Sciatic nerve (tissue), 2 donors: Measurements from ENCODE around the gene RASA3. TPM values are rescaled to one million over a fixed set of nuclear protein-coding genes. Genes with fewer than 3 reads are reported as not detected.

Source experiments
- ATAC-seq: fragments of 200-7000 bp; cut with Tn5 transposase; one replicate; pipeline ENCODE4 v1.9.1; 2020; ENCODE audit warnings: mild to moderate bottlenecking, moderate library complexity
- DNase-seq: peaks from one replicate; pipeline ENCODE4 v3.0.0-alpha.2; 2020; ENCODE audit warnings: low spot score
- intact Hi-C: fragments of 100-400 bp; cut with DNase I; formaldehyde crosslinking; loops from one replicate; pipeline ENCODE4 v1.14.2; 2022
- total RNA-seq: library from RNA; stranded (reverse); fragmentation: NEBNext Ultra II Directional; extraction: Animal tissue kit (Norgen Biotek cat#: 25700); gene quantifications from one replicate; pipeline ENCODE4 v1.2.1, GENCODE V29; 2021
- donor health status: DM: no; HTN: no; CAD: no.
- donor health status: DM: no; HTN: no; CAD: no.

RASA3 gene
- total RNA-seq, 1 donor from 2014 or later, result 47.6 TPM

GRCh38 chr13:113963376-113963775 lies 169.0 kb downstream of the RASA3 start:
- DNase-seq (peak; percentile 43), ATAC-seq (no peak)
- intact Hi-C loops, result no loop called here

- ATAC-seq (no peak), DNase-seq (peak; percentile 42)
- intact Hi-C loops, result no loop called here
These were observed 169.4 kb downstream of the RASA3 start for GRCh38 chr13:113962975-113963374.

DNA sequence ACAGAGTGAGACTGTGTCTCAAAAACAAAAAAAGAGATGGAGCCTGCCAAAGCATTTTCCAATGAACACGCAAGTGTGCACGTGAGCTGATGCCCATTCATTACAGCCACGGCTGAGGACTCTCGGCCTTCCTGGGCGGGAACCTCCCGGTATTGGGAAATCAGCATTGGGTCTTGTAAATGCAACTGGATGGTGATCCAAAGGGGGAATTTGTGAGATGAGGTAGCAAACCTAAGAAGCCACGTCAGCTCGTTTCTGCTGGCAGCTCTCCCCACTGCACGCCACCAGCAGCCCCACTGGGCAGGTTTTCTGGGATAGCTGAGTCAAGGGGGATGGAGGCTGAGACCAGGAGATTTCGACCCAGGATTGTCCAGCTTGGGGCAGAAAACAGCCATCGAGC lies 170.0 kb downstream of the RASA3 start:
- intact Hi-C loops, result no loop called here
- ATAC-seq (no peak), DNase-seq (peak; percentile 41)

DNA sequence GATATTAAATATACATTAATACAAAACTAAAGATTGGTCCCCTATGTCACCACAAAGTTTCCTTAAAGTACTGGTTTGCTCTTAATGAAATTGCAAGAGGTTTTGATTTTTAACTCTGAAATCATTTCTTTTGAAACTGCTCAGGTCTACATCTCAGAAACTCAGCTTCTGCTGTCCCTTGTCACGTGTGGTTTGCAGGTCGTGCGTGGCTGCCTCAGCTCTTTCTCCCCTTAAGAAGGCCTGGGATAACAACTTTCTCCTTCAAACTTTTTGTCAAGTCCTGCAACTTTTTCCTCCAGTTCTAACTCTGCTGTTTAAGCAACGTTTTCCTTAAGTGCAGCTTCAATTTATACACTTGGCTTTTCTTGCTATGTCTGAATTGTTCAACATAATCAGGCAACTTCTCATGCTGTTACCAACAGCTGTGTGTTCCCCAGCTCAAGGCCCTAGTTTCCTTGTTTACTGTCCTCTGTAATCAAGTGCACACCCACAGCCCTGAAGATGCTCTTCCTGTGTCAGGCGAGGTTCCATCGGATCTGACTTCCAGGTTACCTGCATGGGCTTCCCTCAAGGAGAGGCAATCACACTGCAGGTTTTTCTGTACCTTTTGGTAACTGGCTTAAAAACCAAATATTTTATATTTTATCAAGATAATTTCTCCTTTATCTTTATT lies 172.0 kb downstream of the RASA3 start:
- intact Hi-C loops, result no loop called here
- ATAC-seq, result no peak
- DNase-seq, result no peak

GRCh38 chr13:113959198-113959597 lies 173.2 kb downstream of the RASA3 start:
- no peak for DNase-seq
- intact Hi-C loops, result no loop called here
- no peak for ATAC-seq

DNA sequence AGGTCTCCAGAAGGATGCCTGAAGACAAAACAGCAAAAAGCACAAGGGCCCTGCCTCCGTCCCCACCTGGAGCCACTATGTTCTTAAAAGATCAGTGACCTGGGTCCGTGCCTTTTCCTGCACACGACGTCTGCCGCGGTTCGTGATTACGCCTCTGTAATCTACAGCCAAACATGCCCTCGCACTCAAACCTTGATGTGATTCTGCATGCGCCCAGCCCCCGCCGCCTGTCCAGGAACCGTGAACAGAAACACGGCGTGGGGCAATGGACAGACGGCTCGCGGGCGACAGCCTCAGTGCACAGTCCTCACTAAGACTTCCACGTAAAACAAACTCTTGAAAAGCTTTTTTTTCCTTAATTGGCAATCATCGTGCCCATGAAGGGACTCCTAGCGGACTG lies 174.1 kb downstream of the RASA3 start:
- DNase-seq, result no peak
- no peak for ATAC-seq
- intact Hi-C loops, result no loop called here

DNA sequence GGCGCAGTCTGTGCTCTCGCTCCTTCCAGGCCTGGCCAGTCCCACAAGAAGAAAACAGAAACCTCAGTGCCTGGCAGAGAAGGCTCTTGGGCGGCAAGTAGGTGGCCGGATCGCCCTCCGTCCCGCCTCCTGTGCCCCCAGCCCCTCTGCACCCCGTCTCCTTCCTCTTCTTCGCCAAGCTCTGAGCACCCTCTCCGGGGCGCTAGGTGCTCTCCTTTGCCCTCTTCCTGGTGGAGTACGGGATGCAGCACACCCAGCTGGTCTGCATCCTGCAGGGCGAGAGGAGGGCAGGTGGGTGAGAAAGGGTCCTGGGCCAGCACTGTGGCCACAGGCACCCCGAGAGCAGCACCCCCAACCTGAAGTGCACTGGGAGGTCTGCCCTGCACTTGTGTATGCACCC lies 175.9 kb downstream of the RASA3 start:
- ATAC-seq (no peak), DNase-seq (no peak)
- intact Hi-C loops, result no loop called here

DNA sequence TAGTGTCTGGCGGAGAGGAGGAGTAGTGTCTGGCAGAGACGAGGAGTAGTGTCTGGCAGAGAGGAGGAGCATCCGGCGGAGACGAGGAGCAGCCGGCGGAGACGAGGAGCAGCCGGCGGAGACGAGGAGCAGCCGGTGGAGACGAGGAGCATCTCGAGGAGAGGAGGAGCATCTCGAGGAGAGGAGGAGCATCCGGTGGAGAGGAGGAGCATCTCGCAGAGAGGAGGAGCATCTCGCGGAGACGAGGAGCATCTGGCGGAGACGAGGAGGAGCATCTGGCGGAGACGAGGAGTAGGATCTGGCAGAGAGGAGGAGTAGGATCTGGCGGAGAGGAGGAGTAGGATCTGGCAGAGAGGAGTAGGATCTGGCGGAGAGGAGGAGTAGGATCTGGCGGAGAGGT lies 176.7 kb downstream of the RASA3 start:
- intact Hi-C loops, result no loop called here
- DNase-seq (no peak), ATAC-seq (no peak)

- intact Hi-C loops, result no loop called here
- no peak for ATAC-seq
- DNase-seq, result no peak
These were observed 177.2 kb downstream of the RASA3 start for GRCh38 chr13:113955235-113955634.

DNA sequence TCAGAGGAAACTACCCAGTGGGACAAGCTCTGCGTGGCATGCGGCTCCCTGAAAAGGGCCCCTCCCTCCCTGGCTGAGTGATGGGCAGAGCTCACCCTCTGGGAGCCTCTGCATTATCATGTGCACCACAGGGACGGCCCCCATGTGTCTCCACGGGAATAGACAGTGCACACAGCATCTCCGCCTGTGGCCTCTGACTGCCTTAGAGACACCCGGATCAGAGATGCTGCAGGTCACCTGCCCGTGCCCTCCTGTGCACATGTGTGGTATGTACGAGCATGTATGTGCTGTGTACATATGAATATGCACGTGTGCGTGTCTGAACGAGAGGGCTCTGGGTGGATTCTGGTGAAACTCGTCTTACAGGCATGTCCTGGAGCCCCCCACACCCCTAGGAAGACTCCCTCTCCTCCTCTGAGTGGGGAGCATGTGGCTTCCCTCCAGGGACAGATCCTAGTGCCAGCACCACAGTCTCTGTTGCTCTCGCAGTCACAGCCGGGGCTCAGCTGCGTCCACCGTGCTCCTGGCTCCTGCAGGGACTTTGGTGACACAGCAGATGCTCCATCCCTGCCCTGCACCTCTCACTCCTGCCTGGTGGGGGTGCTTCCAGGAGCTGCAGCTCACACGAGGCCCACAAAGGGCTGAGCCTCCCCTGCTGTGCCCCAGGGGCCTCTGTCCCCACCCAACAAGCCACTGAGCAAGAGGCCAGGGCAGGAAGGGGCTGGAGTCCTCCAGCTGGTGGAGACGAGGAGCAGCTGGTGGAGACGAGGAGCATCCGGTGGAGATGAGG lies 178.2 kb downstream of the RASA3 start:
- intact Hi-C loops, result no loop called here
- ATAC-seq (no peak), DNase-seq (no peak)

- intact Hi-C loops, result loop anchor here (2.0 kb wide), 1 partner anchor 271 kb away; no protein-coding TSS in a partner anchor
- ATAC-seq (no peak), DNase-seq (no peak)
These were observed 178.9 kb downstream of the RASA3 start for GRCh38 chr13:113953561-113953960.

DNA sequence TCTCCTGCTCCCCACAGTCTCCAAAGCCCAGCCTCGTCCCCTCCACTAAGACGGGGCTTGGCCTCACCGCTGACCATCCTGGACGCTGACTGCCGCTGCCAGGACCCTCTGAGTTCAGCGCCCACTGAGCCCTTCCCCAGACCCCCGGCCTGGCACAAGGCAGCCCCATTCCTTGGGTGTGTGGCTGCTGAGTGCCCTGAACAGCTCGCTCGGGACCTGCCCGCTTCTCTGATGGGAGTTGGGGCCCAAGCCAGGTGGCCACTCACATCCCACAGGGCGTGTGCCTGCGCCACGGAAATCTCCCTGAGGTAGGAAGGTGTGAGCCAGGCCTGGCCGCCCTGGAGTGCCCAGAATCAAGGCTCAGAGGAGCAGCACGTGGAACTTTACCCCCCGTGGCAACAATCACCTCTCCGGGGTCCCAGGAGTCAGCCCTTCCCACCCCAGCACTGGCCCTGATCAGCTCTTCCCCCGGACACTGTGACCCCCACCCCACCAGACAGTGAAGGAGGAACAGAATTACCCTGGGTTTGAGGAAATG lies 179.4 kb downstream of the RASA3 start:
- intact Hi-C loops, result loop anchor here (2.0 kb wide), 1 partner anchor 272 kb away; no protein-coding TSS in a partner anchor
- DNase-seq (no peak), ATAC-seq (no peak)

DNA sequence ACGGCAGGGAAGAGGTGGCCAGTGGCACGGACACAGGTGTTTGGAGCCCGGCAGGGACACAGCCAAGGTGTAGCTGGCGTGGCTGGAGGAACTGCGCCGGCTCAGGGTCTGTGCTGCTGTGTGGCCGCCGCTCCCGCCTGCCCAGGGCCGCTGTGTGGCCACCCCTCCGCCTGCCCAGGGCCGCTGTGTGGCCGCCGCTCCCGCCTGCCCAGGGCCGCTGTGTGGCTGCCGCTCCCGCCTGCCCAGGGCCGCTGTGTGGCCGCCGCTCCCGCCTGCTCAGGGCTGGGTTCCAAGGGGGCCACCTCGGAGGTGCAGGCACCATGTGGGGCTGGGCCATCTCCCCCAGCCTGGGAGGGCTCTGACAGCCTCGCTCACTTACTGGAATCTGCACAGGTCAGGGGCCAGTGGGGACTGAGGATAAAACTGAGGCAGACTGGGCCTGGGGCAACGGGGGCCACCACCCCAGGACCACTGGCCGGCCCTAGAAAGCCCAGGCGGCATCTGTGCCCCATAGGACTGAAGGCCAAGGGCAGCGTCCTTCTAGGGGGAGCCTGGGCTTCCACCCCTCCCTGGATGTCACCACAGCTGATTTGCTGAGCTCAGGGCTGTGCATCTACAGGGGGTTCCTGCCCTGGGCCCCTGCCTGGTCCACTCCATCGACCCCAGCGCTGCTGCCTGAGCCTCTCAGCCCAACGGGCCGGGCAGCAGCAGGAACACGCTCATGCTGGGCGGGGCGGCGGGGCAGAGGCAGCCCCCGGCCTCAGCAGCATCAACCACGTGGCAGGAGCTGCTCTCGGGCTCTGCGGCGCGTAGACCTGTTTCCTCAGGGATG lies 180.1 kb downstream of the RASA3 start:
- DNase-seq (no peak), ATAC-seq (no peak)
- intact Hi-C loops, result loop anchor here (2.0 kb wide), 1 partner anchor 272 kb away; no protein-coding TSS in a partner anchor

- ATAC-seq (peak; percentile 94), DNase-seq (peak; percentile 94)
- intact Hi-C loops, result no loop called here
These were observed 181.0 kb downstream of the RASA3 start for GRCh38 chr13:113951246-113951999.

GRCh38 chr13:113950451-113951245 lies 181.8 kb downstream of the RASA3 start:
- ATAC-seq (no peak), DNase-seq (no peak)
- intact Hi-C loops, result no loop called here

DNA sequence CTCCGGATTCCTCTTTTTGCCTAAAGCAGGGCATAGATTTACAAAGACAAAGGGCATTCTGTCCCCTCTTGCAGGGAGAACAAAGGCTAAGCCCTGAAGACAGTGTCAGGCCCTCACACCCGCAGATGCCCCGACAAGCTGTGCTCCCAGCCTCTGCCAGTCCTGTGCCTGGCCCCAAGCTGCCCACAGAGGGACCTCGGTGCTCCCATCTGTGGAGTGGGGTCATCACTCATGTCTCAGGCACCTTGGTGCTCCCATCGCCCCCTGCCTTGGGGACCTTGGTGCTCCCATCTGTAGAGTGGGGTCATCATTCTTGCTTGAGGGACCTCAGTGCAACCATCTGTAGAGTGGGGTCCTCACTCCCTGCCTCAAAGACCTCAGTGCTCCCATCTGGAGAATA lies 182.9 kb downstream of the RASA3 start:
- intact Hi-C loops, result no loop called here

DNA sequence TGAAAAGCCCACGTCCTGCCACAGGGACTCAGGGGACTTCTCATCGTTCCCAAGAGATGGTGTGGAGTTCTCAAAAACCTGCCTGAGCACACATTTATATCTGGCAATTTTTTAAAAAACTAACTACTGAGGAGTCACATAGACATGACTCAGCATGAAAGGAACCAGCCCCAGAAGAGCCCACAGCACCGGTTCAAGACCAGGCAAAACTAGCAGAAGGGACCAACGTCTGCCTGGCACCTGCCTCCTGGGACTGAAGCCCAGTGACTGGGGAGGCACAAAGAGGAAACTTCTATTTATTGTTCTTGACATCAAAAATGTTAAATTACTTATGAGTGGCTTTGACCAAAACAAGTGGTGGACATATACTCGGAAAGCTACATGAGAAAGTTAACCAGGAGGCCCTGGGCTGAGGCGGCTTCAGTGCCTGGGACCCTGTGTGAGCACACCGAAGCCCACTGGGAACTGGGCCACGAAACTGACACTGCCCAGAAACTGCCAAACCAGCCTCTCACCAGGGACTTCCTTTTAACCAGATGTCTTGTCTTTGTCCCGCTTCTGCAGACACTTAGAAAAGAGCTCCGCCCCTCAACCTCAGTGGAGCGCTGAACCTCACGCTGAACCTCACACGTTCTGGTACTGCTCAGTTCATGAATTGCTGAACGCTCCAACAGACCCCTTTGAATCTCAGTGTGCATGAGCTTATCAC lies 184.2 kb downstream of the RASA3 start:
- DNase-seq (no peak), ATAC-seq (no peak)
- intact Hi-C loops, result no loop called here

More for the DNA sequence above, 182.9 kb downstream of the RASA3 start:
- no peak for DNase-seq
- ATAC-seq, result no peak
